ENCODE results near the gene CMIP.

Gene CMIP

DNA sequence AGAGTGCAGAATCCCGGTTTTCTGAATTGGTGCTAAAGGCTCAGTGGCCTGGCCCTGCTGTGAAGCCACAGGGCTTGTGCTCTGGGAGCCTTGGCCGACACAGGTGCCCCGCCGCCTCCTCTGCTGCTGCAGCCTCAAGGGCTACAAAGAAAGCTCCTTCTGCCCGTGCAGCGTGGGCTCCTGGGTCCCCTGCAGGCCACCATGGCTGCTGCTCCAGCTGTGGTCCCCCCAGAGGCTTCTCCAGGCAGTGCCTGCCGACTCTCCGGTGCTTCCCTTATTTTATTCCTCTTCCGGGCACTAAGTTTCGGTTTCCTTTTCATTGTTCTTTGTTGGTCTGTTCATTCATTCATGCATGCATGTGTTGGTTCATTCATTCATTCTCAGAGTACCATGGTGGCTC, 53.1 kb downstream of the CMIP start:
- no peak for DNase-seq

DNA sequence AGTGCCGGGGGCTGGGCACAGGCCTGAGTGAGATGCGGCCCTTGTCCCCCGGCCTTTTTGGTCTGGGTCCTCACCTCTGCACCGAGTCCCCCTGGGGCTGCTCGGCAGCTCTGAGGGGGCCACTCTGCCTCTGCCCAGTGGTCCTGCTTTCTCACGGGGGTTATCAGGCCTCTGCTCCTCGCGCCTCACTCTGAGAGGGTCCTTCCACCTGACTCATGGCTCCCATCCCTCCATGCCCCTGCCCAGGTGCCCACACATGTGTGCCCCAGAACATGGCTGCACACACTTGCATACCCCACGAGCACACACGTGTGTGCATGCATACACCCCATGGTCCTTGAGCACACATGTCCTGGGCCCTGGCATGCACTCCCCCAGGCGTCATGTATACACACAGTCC, 53.7 kb downstream of the CMIP start:
- no peak for DNase-seq

DNA sequence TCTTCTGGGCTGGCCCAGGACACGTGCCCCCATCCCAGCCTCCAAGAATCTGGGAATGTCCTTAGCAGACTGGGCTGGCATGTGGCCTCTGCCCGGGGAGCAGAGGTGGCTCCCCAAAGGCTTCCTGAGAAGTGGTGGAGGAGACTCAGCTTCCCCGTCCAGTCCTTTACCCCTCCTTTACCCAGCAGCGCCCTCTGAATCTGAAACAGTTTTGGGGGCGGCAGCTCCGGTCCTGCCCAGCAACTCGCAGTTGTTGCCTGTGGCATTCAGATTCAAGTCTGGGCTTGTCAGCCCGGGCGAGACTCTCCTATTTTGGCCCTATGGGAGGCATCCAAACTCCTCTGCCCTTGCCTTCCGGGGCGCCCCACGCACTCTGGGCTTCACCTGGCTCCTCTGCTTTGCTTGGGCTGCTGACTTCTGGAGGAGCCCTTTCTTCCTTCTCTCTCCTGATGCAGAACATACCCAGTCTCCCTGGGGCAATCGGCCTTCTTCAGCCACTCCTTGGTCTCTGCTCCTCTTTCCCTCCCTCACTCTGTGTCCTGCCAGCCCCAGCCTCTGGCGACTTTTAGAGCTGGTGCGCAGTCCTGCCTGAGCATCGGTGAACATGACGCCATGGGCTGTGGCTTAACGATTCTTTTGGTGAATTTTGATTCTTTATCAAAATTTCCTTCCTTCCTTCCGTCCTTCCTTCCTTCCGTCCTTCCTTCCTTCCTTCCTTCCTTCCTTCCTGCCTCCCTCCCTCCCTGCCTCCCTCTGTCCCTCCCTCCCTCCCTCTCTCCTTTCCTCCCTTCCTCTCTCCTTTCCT, 55.2 kb downstream of the CMIP start:
- no peak for DNase-seq

DNA sequence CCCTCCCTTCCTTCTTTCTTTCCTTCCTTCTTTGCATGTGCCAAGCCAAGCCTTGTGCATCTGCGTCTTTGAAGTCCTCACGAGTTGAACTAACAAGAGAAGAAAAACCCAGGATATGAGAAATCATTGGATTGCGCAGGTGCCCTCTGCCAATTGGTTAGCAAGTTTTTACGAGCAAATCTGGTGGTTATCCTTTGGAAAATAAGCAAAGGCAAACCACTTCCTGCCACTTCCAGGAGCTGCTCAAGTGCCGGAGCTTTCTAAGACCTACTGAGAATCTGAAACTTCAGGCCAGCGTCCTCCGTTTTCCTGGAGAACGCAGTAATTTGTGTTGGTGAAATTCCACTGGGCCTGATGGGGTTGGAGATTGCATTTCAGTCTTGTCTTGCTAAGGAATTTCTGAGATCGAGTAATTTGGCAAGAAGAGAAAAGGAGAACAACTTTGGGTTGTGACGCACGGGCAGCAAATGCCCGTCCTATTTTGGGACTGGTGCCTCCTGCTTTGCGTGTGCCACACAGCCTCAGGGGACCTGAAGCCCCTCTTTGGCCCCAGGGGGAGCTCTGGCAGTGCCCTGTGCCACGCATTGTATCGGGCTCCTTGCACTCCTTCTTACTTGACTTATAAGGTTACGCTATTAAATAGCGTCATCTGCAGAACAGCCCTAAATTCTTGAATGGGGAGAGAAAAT, 56.4 kb downstream of the CMIP start:
- peak; percentile 95 for DNase-seq

DNA sequence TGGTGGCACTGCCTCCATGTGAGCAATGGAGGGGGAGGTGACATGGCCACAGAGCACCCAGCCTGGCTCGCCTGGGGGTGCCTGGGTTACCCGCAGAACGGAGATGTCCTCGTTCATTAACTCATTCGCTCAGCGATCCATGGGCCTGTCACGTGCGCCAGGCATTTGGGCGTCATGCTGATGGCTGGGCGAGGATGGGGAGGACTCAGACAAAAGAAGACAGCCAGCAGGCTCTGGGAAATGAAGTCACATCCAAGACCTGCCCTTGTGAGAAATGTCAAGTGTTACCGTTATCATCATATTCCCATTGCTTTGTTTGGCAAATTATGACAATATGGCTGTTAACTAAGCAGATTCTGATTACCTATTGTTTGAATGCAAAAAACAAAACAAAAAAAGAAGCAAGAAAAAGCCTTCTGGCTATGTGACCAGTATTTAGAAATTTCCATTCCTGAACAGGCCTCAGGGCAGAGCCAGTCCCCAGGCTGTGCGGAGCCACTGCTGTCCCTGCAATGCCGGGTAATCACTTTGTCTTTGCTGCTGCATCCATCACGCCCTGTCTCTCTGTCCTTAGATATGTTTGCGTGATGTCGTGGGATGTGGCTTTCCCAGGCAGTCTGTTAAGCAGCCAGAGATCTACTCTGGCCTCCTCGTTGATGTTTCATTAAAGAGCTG, 57.9 kb downstream of the CMIP start:
- DNase-seq = no peak

DNA sequence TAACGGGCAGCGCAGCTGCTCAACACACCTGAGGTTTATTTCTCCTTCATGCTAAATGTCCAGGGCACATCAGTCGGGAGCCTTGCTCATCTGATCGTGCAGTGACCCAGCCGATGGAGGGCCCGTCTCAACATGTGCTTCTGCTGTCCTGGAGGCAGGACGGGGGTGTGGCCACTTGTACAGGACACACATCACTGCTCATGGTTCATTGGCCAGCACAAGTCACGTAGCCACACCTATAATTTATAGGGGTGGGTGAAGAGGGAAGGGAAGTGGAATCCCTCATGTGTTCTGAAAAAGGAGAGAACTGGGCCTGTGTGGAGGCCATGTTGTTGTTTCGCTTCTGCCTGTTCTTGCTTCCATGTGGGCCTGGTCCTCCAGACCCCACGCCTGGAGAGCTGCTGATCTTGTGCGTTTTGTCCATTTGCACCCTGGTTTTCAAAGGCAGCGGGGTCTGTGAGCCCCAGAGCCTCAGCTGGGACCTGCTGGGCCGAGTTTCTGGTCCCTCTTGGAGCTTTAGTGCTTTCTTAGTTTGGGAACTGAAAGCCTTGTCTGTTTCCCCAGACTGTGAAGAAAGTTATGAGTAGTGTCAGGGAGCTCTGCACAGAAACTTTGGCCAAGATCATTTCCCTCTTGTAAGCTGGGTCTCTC, 60.5 kb downstream of the CMIP start:
- DNase-seq = no peak

DNA sequence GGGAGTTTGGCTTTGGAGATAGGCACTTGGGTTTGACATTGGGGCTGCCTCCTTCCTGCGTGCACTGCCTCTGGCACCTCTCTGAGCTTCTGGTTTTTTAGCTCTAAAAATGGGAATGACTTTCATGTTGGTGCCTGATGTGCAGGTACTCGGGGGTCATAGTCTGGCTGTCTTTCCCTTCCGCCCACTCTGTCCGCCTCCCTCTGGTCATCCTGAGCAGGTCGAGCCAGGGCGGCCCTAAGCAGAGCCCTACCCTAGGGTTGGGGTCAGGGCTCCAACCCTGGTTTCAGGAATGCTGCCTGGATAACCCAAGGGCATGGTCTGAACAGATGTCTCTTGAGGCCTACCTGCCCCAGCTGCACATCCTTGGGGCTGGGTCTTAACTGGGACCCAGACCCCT, 64.8 kb downstream of the CMIP start:
- no peak for DNase-seq

DNA sequence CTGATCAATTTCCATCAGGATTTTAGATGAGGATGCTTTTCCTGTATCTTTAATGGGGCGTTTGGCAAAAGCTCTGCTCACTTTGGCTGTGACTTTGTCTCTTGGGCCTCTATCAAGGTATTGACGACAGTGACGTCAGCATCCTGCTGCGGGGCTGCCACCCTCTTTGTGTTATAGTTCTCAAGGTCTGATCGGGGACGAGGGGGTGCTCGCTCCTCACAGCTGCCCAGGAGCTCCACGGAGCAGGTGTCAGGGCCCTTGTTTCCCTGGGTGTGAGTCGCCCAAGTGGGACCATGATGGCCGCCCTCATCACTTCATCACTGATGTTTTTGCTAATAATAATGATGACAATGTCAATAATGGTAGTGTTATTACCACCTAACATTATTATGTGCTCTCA, 65.4 kb downstream of the CMIP start:
- no peak for DNase-seq

DNA sequence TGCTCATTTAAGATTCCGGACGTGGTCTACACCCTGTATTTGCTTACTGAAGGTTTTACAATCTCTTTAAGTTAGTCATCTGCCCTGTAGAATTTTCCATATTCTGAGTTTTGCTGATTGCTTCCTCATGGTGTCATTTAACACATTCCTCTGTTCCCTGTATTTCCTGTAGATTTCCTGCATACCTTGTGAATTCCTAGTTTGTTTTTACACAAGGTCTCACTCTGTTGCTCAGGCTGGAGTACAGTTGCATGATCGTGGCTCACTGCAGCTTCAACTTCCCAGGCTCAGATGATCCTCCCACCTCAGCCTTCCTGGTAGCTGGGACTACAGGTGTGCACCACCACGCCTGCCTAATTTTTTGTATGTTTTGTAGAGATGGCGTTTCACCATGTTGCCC, 66.8 kb downstream of the CMIP start:
- peak; percentile 88 for DNase-seq

DNA sequence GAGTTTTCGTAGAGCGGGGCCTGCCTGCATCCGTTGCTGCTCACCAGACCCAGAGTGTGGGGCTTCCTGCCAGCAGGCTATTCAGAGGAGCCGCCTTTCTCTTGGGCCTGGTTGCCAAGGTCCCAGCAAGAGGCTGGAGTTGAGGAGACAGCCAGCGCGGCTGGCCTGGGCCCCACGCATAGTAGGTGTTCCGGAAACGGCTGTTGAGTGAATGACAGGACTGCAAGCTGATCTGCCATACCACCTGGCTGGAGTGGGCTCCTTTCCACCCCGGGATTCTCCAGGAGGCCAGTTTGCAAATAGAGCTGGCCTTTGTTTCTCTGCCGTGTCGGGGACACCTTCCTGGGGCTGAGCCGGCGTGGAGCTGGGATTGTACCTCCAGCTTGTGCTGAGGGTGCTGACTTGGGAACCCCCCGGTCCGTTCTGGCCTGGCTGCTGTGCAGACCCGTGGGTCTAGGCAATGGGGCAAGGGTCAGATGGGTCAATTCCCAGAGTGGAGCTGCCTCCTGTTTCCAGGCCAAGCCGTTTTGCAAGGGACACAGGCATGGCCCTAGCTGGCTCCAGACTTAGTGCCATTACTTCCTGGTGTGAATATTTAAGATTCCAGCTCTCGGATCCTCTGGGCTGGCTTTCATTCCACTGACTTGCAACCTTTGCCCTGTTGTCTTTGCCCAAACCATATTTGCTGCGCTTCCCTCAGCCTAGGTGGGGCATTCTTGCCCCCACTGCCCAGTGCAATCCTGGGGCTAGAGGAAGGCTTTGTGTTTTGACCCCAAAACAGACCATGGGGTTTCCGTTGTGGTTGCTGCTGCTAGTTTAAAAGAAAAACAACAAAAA, 68.8 kb downstream of the CMIP start:
- DNase-seq = peak; percentile 25

DNA sequence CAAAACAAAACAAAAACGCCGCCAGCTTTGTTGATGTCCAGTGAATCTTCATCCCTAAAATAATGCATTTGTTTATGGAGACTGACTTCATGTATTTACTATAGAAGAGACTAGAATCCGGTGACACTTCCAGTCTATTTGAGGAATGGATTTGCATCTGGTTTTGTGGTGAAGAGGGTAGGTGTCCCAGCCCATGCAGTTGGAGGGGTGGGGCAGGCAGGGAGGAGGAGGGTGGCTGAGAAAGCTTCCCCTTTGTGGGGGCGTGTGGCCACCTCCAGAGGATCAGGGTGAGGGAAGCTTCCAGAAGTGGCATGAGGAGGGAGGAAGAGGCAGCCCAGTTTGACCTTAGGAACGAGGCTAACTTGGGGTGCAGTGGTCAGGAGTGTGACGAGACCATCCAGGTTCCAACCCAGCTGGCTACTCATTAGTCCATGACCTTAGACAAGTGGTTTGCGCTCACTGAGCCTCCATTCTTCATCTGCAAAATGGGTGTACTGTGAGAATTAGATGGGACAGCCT, 69.5 kb downstream of the CMIP start:
- no peak for DNase-seq

DNA sequence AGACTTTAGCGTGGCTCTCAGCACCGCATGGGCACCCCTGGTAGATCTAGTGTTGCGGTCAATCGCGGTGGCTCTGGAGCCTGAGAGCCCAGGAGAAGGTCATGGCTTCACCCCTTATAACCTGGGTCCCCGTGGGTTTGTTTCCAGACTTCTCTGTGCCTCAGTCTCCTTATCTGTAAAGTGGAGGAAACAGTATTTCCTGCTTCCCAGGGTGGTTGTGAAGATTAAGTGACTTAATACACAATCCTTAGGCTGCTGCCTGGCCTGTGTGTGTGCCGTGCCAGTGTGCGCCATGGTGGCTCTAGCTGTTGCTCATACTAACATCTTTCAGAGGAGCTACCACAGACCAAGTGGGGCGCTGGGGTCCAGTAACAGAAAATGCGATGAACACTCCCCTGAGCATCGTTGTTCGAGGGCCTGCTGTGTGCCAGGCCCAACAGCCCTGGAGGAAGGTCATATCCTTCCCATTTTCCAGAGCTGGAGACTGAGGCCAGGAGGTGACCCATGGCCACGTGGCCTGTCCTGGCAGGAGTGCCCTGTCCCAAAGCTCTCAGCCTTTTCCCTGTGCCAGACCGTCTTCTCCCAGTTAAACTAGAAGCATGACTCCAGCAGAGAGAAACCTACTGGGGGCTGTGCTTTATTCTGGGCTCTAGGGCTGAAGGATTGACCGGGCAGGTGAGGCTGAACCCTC, 70.1 kb downstream of the CMIP start:
- no peak for DNase-seq

DNA sequence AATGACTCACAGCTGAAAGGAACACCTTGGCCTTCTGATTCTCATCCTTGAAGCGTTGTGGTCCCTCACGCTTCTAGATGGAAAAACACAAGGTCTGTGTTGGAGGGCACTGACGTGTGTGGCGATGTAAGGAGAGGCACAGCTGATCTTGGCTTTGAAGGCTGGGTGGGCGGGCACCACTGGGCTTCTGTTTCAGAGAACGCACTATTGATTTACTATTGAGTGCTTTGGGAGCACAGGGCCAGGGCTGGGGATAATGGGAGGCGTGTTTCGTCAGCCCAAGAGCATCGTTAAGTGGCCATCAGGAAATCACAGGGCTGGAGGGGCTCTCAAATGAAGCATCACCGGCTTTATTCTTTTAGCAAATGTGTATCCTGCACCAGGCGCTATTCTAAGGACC, 70.7 kb downstream of the CMIP start:
- DNase-seq = no peak

DNA sequence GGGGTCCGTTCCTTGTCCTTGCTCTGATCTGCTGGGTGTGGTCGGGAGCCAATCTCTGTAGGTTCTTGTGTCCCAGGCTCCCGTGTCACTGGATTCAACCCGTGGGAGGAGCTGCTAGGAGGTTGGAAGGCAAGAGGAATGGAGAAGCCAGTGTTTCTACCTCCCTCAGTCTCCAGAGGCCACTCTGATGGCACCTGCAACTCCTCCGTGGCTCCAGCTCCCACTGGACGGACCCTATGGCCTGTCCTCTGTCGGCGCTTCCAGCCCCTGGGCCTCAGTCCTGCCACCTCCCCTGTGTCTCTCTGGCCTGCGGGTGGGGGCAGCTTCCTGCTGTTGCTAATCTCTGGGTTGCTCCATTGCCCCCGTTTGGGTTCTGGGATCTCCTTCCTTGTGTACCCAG, 71.1 kb downstream of the CMIP start:
- no peak for DNase-seq

DNA sequence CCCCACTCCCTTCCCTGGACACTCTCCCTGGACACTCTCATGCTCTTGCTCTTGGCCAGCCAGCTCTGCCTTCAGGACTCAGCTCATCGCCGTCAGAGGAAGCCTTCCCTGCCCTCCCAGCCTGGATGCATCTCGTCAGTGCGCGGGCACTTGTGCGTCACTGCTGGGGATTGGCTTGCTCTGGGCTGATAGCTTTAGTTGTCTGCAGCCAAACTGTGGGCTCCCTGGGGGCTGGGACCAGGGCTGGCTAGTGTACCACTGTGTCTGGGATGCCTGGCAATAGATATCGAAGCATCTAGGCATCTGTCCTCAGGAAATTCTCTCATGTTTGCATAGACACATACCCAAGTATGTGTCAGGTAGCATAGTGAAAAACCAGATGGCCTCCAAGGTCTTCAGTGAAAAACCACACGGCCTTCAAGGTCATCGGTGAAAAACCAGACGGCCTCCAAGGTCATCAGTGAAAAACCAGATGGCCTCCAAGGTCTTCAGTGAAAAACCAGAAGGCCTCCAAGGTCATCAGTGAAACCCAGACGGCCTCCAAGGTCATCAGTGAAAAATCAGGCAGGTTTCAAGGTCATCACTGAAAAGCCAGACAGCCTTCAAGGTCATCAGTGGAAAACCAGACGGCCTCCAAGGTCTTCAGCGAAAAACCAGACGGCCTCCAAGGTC, 72.0 kb downstream of the CMIP start:
- no peak for DNase-seq

DNA sequence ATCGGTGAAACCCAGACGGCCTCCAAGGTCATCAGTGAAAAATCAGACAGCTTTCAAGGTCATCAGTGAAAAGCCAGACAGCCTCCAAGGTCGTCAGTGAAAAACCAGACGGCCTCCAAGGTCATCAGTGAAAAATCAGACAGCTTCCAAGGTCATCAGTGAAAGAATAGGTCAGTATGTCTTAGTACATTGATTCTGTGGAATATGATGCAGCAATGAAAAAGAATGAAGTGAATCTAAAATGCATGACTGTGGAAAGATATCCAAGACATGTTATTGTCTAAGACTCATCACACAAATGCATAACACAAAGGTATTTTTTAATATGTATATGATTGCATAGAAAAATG, 72.5 kb downstream of the CMIP start:
- DNase-seq = no peak

DNA sequence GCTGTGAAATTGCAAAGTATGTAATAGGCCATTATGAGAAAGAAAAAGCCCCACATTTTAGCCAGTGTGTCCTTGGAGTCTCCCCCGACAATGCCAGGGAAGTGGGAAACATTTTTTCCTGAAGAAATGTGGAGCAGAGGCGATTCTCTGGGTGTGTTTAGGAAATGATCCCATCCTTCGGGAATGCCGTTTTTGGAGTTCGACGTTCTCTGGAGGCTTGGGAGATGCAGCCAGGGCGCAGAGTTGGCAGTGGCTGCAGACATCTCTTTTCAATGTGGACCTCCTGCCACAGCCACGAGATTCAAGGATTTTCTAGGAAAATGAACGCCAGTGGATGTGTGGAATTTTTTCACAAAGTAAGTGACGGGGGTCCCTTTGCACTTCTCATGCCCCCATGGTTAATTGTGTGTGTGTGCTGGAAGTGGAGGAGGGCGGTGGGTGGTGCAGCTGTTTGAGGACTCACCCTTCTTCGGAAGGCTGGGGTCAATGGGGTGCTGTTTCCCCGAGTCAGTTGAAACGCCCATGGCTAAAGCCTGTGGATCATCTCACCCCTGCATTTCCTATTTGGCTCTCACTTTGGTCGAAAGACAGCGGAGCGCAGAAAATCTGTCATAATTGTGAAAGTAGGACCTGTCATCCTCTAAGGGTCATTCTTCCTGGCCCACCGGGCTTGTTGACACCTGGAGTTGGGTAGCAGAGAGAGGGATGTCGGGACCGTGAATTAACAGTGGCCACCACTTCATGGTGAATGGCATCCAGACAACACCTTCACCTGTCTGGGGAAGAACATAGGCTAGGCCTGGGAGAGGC, 73.2 kb downstream of the CMIP start:
- DNase-seq = peak; percentile 86

DNA sequence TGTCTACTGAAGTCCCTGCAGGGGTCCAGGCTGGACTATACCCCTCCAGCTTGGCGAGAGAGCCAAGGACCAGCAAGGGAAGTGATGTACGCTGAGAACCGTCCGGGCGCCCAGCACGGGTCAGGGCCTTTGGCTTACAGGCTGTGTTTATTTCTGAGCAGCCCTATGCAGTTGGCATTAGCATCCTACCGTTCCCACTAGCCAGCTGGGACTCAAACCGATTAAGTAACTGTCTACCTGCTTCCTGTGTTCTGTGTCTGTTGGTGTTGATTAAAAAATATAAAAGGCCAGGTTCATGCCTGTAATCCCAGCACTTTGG, 73.8 kb downstream of the CMIP start:
- no peak for DNase-seq

DNA sequence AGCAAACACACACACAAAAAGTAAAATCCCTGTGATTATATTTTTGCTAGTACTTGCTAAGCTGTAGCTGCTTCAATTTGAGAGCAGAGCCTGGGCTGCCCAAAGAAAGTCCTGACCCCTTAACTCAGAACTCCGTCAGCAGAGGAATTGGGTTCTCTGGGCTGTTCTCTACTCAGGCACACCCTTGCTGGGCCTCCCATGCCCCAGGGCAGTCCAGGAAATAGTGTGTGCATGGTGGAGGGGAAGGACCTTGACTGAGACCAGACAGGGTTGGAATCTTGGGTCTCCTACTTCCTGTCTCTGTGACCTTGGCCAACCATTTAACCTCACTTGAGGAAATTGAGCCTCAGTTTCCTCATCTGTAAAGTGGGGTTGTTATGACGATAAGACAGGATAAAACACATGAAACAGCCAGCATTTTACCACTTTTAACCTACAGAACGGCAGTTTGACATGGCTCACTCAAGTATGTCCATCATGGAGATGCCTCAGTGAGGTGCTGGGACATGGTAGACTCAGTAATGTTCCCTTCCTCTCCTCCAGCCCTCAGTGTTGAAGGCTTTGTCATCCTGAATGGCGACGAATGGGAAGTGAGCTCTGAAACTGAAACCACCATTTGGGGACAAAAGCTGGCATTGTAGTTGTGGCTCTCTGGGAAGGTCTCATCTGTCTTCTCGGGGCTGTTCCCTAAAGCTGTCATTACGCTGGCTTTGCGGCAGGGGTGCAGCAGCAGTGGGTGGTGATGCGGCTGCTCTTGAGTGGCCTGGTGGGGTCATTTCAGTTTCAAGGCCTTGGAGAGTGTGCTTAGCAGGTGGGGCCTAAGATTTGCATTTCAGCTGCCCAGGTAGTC, 74.9 kb downstream of the CMIP start:
- peak; percentile 41 for DNase-seq

DNA sequence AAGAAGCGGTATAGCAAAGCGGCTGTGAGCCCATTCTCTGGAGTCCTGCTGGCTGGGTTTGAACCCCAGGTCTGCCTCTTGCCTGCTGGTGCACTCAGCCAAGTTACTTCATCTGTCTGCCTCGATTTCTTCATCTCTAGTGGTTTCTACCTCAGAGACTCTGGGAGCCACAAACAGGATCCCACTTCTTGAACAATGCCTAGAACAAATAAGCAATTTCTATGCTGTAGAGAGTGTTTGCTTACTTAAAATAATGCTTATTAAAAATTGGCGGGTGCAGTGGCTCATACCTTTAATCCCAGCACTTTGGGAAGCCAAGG, 75.5 kb downstream of the CMIP start:
- no peak for DNase-seq

Data from EL (cell line).